ENCODE measurements around the gene CMSS1.
"Not testable (repeated sequence)": the region's sequence is repeated elsewhere in the genome, so short reads cannot be mapped to it uniquely, and the experiment has no call there.

Gene CMSS1

DNA sequence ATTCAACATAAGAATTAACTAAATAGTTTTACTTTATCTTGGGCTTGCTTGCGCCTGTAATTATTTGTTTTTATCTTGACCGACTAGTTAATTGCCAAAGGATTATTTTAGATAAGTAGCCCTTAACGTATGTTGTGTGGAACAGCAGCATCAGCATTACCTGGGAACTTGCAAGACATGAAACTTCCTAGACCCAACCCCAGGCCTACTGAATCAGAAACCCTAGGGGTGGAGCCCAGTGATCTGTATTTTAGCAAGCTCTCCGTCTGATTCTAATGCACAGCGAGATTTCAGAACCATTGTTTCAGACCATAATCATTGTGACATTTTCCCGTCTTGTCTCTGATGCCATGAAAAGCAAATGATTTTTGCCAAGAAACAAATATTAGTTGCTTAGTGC lies 265.5 kb downstream of the CMSS1 start:
- DNase-seq (ENCODE audit: low read depth), result no peak

DNA sequence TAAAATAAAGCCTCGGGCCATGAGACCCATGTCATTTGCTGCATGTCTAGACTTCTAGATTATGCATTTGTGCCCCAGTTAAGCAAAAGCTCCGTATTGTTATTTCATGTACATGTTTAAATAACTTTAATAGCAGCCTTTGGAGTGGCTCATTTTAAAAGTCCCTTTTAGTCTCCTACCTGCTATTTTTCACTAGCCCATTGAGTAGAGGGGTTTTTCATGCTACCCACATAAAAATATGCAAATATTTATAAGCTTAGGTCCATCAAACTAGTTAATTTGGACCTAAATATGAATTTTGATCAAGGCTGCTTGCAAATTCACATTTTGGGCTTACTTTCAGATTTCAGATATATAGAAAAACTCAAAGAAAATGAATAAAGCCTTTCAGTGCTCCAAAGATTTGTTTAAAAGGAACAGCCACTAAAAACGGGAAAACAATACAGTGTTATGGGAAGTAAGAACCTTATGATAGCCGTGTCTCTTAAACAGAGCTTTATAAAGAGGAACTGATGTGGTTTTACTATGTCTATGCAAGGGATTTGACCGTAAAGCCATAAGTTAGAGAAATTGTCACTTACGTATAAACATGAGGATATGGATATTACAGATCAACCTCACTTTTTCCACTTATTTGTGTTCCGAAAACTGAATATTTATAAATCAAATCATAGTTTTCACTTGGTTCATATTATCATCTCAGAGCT lies 266.6 kb downstream of the CMSS1 start:
- DNase-seq (ENCODE audit: low read depth), result no peak

DNA sequence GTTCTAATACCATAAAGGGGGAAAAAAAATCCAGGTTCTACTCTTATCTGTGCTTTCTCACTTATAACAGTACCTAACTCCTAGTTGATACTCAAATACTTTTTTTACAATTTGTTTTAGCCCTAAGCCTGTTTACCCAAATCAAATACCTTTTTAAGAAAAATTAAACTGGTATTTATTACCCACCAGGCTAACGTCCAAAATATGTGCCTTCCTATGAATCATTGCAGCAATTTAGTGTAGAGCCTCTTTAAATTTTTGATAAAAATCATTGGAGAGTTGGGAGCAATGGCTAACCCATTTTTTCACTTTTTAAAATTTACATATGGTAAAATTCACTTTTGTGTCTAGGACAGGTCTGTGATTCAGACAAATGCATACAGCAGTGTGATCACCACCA lies 268.7 kb downstream of the CMSS1 start:
- DNase-seq (ENCODE audit: low read depth), result no peak

GRCh38 chr3:100087198-100087597 lies 269.5 kb downstream of the CMSS1 start:
- DNase-seq (ENCODE audit: low read depth), result peak; percentile 73

DNA sequence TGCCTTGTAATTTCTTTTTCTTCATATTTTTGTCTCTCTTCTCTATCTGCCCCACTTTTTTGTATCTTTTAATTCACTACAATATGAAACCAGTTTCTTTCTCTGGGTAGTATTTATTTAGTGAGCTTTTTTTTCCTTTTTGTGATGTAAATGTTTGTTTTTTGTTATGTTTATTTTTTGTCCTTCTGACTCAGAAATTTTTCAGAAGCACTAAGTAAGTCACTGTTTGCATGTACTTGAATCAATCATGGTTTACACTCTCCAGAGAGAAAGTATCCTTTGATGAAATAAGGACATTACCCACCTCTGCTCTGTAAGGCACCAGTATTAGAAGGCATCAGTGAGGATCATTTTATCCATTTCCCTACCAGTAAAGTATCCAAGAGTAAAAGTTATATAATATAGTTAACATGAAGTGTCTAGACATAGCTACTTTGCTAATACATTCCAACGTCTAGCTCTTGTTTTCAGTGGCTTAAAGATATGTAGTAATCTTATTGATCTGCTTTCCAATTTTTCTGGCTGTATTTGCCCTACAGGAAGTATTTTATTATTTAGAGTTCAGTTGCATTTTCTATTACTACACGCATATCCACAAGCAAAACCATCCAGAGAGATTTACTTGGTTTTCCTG lies 271.2 kb downstream of the CMSS1 start:
- no peak for DNase-seq (ENCODE audit: low read depth)

DNA sequence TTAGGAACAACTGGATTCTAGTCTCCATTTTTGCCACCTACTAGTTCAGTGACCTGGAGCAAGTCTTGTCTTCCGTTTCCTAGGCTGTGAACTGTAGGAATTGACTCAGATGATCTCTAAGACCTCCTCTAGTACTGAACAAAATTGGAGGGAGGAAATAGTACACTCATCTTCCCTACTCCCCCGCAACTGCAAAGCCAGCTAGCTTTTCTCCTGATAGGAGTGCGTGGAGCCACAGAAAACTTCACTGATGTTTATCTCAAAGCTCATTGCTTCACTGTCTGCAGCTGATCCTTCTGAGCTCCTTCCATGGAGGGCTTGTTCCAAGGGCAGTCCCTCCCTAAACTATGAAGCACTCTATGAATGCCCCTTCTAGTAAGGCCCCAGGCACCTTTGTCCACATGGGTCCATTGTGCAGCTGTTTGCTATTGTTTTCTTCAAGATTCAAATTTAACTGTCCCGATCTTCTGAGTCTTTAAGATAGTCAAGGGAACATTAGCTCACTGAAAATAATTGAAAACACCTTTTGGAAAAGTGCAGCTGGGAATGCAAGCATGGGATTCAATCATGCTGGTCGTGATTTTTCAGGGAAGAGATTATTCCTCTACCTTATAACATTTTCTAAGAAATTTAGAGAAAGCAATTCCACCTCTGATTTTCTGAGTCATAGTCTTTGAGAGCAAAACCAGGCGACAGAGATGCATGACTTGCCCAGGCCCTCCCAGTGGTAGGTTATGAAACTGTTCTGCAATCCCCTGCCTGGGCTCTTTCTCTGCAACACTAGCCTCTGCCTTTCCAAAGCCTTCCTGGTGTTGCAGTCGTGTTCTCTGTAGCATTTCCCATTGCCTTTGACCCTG lies 272.4 kb downstream of the CMSS1 start:
- peak; percentile 83 for DNase-seq (ENCODE audit: low read depth)

- DNase-seq (ENCODE audit: low read depth), result no peak
These were observed 273.0 kb downstream of the CMSS1 start for GRCh38 chr3:100090669-100091005.

DNA sequence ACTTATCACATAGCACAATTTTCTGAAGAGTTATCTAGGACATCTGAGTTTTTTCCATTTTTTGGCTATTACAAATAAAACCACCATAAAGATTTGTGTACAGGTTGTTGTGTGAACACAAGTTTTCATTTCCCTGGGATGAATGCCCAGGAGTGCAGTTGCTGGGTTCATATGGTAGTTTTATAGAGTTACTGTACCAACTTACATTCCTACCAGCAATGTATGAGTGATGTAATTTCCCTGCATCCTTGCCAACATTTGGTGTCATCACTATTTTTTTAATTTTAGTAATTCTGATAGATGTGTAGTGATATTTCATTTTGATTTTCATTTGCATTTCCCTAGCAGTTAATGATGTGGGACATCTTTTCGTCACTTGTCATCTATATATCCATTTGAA lies 276.2 kb downstream of the CMSS1 start:
- no peak for DNase-seq (ENCODE audit: low read depth)

GRCh38 chr3:100096286-100096685 lies 278.6 kb downstream of the CMSS1 start:
- DNase-seq (ENCODE audit: low read depth), result not testable (repeated sequence)

DNA sequence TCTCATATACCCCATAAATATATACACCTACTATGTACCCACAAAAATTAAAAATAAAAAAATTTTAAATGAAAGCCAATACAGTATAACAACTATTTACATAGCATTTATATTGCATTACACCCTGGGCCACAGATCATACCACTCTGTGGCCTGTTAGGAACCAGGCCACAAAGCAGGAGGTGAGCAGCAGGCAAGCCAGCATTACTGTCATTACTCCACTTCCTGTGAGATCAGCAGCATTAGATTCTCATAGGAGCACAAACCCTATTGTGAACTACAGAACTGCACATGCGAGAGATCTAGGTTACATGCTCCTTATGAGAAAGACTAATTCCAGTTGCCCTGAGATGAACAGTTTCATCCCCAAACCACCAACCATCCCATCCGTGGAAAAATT lies 279.2 kb downstream of the CMSS1 start:
- no peak for DNase-seq (ENCODE audit: low read depth)

DNA sequence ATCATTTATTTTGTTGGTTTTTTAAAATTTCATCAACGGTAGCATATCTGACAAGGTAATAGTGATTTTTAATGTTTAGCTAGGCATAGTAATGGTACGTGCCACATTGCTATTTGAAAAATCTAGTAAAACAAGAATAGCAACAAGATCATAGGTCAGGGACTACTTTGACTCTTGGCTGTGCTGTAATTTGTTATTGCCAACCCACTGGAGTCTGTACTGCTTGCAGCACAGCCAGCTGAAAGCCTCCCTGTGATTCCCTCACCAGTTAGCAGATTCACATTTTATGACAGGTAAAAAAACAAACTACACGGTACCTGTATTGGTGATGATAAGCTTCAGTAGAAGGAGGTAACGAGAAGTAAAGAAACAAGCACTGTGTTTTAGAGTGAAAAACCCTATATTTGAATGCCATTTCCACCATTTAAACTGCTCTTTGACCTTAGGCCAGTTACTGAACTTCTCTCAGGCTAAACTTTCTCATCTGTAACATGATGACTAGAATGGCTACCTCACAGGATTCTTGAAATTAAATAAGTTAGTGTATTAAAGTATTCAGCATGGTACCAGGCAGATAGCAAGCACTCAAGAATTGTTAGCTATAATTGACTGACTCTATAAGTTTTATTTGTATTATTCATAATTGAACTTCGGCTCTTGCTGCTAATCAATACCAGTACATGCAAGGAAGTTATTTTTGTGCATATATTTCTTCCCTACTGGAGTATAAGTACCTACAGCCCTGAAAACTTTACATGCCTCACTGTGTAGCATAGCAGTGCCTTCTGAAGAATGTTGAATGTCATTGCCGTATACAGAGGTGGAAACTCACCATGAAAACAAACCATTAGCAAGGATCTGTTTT lies 280.5 kb downstream of the CMSS1 start:
- DNase-seq (ENCODE audit: low read depth), result no peak

DNA sequence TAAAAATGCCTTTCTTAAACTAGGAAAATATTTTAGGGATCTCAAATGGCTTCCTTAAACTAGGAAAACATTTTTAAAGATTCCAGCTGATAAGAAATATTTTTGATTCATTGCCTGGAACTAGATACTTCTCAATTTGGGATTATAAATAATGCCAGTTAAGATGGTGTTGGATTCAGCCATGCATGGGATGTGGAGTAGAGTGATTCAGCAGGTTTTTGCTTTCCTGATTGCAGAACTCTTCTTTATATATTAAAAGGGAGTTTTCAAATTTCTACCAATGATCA lies 281.1 kb downstream of the CMSS1 start:
- DNase-seq (ENCODE audit: low read depth), result no peak

DNA sequence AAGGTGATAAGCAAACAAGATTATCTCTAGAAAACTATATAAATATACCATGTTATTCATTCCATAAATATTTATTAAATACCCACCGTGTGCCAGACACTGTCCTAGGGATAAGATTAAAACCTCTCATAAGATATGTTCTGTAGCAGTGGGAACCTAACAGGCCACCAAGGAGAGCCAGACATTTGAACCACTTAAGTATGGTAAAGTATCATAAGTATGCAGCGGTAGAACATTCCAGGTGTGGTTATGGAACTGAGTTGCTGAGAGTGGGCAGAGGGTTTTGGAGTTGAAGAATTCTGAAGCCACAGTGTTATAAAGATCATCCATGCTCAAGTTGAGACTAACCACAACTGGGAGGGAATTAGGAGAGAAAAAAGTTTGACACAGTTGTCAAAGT lies 282.0 kb downstream of the CMSS1 start:
- DNase-seq (ENCODE audit: low read depth), result peak; percentile 44

DNA sequence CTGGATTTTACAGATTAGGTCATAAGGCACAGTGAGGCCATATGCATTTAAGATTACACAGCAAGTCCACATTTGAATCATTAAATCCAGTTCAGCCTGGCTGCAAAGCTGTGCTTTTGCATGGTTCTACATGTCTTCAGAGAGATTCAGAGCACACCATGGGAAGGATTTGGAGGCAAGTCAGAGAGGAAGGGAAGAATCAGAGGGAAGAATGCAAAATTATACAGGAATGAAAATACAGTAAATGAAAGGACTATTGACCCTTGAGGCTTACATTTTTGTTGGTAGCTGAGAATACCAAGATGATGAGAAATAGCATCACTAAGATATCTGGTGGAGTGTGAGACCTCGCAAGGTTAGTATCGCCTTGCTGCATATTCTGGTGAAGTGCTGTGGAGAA lies 282.8 kb downstream of the CMSS1 start:
- DNase-seq (ENCODE audit: low read depth), result peak; percentile 81

- DNase-seq (ENCODE audit: low read depth), result no peak
These were observed 285.1 kb downstream of the CMSS1 start for GRCh38 chr3:100102757-100103156.

DNA sequence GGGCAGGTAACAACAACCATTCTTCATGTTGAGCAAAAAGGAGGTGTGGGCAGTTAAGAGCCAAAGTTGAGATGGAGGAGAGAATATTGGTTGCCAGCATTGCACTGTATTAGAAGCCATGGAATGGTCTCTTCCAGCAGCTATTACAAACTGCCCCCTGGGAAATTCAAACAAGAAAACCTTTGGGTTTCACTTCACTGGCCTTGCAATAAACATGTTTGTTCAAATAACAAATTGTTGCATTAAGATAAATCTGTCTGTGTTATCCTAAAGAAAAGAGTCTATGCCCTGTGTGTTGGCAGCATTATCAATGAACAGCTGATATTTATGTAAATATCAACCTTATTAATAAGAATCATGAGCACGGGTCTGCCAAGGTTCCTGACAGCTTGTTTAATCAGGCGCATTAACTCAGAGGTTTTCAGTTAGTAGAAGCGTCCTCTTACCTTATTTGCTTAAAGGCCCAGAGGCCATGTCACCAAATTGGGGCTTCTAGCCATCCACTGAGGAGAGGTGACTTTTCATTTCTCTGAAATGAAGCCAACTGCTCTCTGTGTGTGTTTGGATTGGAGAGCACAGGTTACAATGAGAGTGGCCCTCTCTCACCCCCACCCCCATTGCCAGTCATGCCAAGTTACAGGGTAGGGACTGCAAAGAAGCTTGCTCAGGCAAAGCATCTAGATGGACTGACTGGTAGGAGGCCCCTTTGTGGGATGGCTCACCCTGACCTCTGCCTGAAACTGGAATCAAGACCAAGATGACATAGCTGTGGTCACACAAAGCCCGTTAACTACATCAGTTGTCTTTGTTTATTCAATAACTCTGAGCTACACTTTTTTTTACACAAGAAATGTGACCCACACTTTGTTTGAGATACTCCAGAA lies 286.1 kb downstream of the CMSS1 start:
- DNase-seq (ENCODE audit: low read depth), result peak; percentile 94

GRCh38 chr3:100104442-100104798 lies 286.8 kb downstream of the CMSS1 start:
- DNase-seq (ENCODE audit: low read depth), result no peak

- no peak for DNase-seq (ENCODE audit: low read depth)
These were observed 287.3 kb downstream of the CMSS1 start for GRCh38 chr3:100104817-100105413.

GRCh38 chr3:100105501-100105900 lies 287.8 kb downstream of the CMSS1 start:
- DNase-seq (ENCODE audit: low read depth), result peak; percentile 53

- DNase-seq (ENCODE audit: low read depth), result no peak
These were observed 288.4 kb downstream of the CMSS1 start for GRCh38 chr3:100106094-100106493.

- DNase-seq (ENCODE audit: low read depth), result peak; percentile 76
These were observed 289.0 kb downstream of the CMSS1 start for GRCh38 chr3:100106531-100107141.

All from iris pigment epithelial cell (primary cell).